CD14-positive monocyte (primary cell): ENCODE measurements around the gene IKZF2. TPM values are rescaled to one million over a fixed set of nuclear protein-coding genes. Genes with fewer than 3 reads are reported as not detected.

Experiments
- DNase-seq, 3 donors: peaks; one replicate each; pipeline ENCODE4 v3.0.0-alpha.2; 2011 to 2022
- H2AFZ ChIP-seq: 2 replicates; pipeline ENCODE4 v1.6.0; 2012; ENCODE audit warnings: mild to moderate bottlenecking, low read depth, low read length, inconsistent platforms; ENCODE audit not compliant: insufficient read depth, poor library complexity, severe bottlenecking
- H3K27ac ChIP-seq, 2 donors: 1 replicate in 1 of 2; 2 replicates in 1 of 2; pipeline ENCODE4 v1.5.1; 2012 to 2013; ENCODE audit warnings: low read length in 2 of 2, control low read depth in 1 of 2, inconsistent platforms in 1 of 2, low read depth in 1 of 2, mild to moderate bottlenecking in 1 of 2
- H3K27me3 ChIP-seq, 2 donors: one replicate each; pipeline versions ENCODE4 v1.6.0 to v1.6.1; 2011 to 2013; ENCODE audit warnings: low read length in 2 of 2; ENCODE audit not compliant: control insufficient read depth in 2 of 2, insufficient read depth in 2 of 2
- H3K36me3 ChIP-seq, 2 donors: replicated peaks in 1 of 2; 1 replicate in 1 of 2; 2 replicates in 1 of 2; pipeline versions ENCODE4 v1.5.1 to v1.6.1; 2012 to 2013; ENCODE audit warnings: low read length in 2 of 2, control low read depth in 1 of 2, inconsistent platforms in 1 of 2, mild to moderate bottlenecking in 1 of 2; ENCODE audit not compliant: insufficient read depth in 2 of 2, control insufficient read depth in 1 of 2
- H3K4me1 ChIP-seq, 2 donors: 1 replicate in 1 of 2; 2 replicates in 1 of 2; pipeline versions ENCODE4 v1.5.1 to v1.6.1; 2012 to 2013; ENCODE audit warnings: low read length in 2 of 2, control low read depth in 1 of 2, inconsistent platforms in 1 of 2, mild to moderate bottlenecking in 1 of 2, moderate library complexity in 1 of 2; ENCODE audit not compliant: insufficient read depth in 2 of 2, control insufficient read depth in 1 of 2
- H3K4me2 ChIP-seq: replicated peaks from 2 replicates; pipeline ENCODE3; 2012; ENCODE audit warnings: low read length, moderate library complexity, mild to moderate bottlenecking; ENCODE audit not compliant: poor library complexity, severe bottlenecking; ENCODE audit errors: extremely low read depth
- H3K4me3 ChIP-seq, 3 experiments: fragments of 200-600 bp in 1 of 3; sonication (generic) in 1 of 3; replicated peaks in 1 of 3; 1 replicate in 2 of 3; 2 replicates in 1 of 3; pipeline ENCODE4 v1.5.1; 2011 to 2013; ENCODE audit warnings: low read length in 3 of 3, mild to moderate bottlenecking in 3 of 3, control low read depth in 2 of 3, low read depth in 2 of 3, inconsistent platforms in 1 of 3, moderate library complexity in 1 of 3
- H3K79me2 ChIP-seq: 2 replicates; pipeline ENCODE4 v1.6.0; 2012; ENCODE audit warnings: mild to moderate bottlenecking, control low read depth, inconsistent platforms, low read length, moderate library complexity; ENCODE audit not compliant: insufficient read depth
- H3K9ac ChIP-seq: 2 replicates; pipeline ENCODE4 v1.6.0; 2017; ENCODE audit warnings: low read length, mild to moderate bottlenecking; ENCODE audit not compliant: insufficient read depth, poor library complexity, severe bottlenecking
- H3K9me3 ChIP-seq, 2 donors: replicated peaks in 1 of 2; 1 replicate in 1 of 2; 2 replicates in 1 of 2; pipeline versions ENCODE4 v1.5.1 to v1.6.1; 2012 to 2013; ENCODE audit warnings: low read length in 2 of 2, control low read depth in 1 of 2; ENCODE audit not compliant: control insufficient read depth in 1 of 2, insufficient read depth in 1 of 2
- H4K20me1 ChIP-seq: 2 replicates; pipeline ENCODE4 v1.6.0; 2012; ENCODE audit warnings: mild to moderate bottlenecking, low read length, control low read depth, moderate library complexity; ENCODE audit not compliant: insufficient read depth
- H3K27ac Mint-ChIP-seq, 7 donors: one replicate each; pipeline ENCODE4 v1.8.0; 2020; ENCODE audit warnings: mild to moderate bottlenecking in 7 of 7, mixed read lengths in 7 of 7, moderate library complexity in 6 of 7, inconsistent platforms in 2 of 7
- H3K27me3 Mint-ChIP-seq, 3 donors: one replicate each; pipeline ENCODE4 v1.8.0; 2021 to 2022; ENCODE audit warnings: low read depth in 3 of 3, mild to moderate bottlenecking in 3 of 3, mixed read lengths in 3 of 3, moderate library complexity in 3 of 3, inconsistent platforms in 1 of 3
- H3K36me3 Mint-ChIP-seq, 2 donors: one replicate each; pipeline ENCODE4 v1.8.0; 2020; ENCODE audit warnings: mixed read lengths in 2 of 2, inconsistent platforms in 1 of 2, mild to moderate bottlenecking in 1 of 2
- H3K4me1 Mint-ChIP-seq: one replicate; pipeline ENCODE4 v1.8.0; 2020; ENCODE audit warnings: mild to moderate bottlenecking, mixed read lengths
- H3K4me3 Mint-ChIP-seq, 2 donors: one replicate each; pipeline ENCODE4 v1.8.0; 2020; ENCODE audit warnings: mild to moderate bottlenecking in 2 of 2, mixed read lengths in 2 of 2, moderate library complexity in 1 of 2
- H3K9me3 Mint-ChIP-seq, 7 donors: one replicate each; pipeline ENCODE4 v1.8.0; 2020 to 2022; ENCODE audit warnings: mixed read lengths in 7 of 7, mild to moderate bottlenecking in 6 of 7, moderate library complexity in 6 of 7, inconsistent platforms in 2 of 7
- CTCF ChIP-seq: fragments of 200-600 bp; IDR thresholded peaks from one replicate; pipeline ENCODE4 v1.8.0; 2022; ENCODE audit warnings: antibody characterized with exemption, mild to moderate bottlenecking
- WGBS: methylation state at CpG from one replicate; pipeline ENCODE4 v1.1.5; 2013; ENCODE audit warnings: missing lambda C conversion rate; ENCODE audit not compliant: insufficient coverage; 5-methylcytosine and 5-hydroxymethylcytosine counted together
- intact Hi-C, 2 donors: fragments of 100-400 bp; cut with micrococcal nuclease; formaldehyde crosslinking; loops; one replicate each; pipeline versions ENCODE4 v1.15.0 to v1.15.1; 2023
- polyA plus RNA-seq, 3 donors: library from polyadenylated mRNA; depleted of rRNA in 1 of 3; unstranded in 2 of 3; stranded (reverse) in 1 of 3; fragments of 300-500 nt in 2 of 3; fragments of >200 nt in 1 of 3; fragmentation: Illumina TruSeq in 2 of 3; gene quantifications; 1 replicate in 2 of 3; 2 replicates in 1 of 3; pipeline ENCODE4 v1.2.3, GENCODE V29; 2012 to 2021

IKZF2 gene
- polyA plus RNA-seq, 3 donors, result 0.10 to 0.12 (median 0.11) TPM

DNA sequence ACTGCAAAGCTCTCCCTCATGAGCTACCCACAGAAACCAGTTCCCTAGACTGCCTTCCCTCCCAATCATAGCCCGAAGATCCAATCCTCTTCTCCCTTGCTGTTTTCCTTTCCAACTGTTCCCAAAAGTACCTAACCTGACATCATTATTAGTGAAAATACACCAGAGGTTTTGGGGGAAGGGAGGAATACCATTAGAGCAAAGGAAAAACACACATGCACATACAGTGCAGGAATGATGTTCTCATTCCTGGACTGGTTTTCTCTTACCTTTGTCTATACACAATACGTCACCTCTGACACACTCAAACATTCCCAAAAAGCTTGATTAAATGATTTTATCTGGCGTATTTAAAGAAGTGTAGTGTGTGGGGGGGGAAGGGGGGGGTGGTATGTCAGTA, 46.2 kb downstream of the IKZF2 start:
- Histone ChIP-seq H2AFZ (no peak overlapping the region), H3K4me2 (no peak overlapping the region), H3K27ac (no peak overlapping the region), H3K4me1 (no peaks in the 10 kb centered on the region), H3K27me3 (no peaks in the 10 kb centered on the region), H3K36me3 (no peaks in the 10 kb centered on the region), H3K4me3 (no peak overlapping the region), H4K20me1 (no peaks in the 10 kb centered on the region), H3K79me2 (no peaks in the 10 kb centered on the region), H3K9me3 (no peaks in the 10 kb centered on the region), H3K9ac (no peak overlapping the region)
- intact Hi-C loops, result no loop called here
- Mint-ChIP-seq H3K36me3 (no peaks in the 10 kb centered on the region), H3K4me1 (no peaks in the 10 kb centered on the region), H3K27me3 (no peaks in the 10 kb centered on the region), H3K4me3 (no peak overlapping the region), H3K9me3 (no peaks in the 10 kb centered on the region), H3K27ac (peak overlapping the region in 1 of 7 donors; percentile 19)
- DNase-seq, result no peak
- no peak for TF ChIP-seq CTCF
- WGBS, result no CpG with 5 or more reads among the region's 3 CpGs

DNA sequence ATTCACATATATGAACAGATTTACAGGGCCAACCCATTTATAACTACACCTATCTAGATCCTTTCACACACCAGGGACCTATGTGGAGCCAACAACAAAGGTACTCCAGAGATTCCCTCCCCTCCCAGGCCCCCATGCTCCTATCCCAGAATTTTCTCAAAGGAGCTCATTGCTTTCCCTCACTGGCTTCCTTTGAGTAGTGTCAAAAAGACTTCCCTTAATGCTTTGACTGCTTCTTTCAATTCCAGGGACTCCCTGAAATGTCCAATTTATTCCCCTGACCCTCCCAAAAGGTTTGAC, 46.6 kb downstream of the IKZF2 start:
- no peaks in the 10 kb centered on the region for H3K27me3 ChIP-seq
- Mint-ChIP-seq H3K4me1 (no peaks in the 10 kb centered on the region), H3K27me3 (no peaks in the 10 kb centered on the region), H3K27ac (peak overlapping the region in 1 of 7 donors; percentile 17), H3K36me3 (no peaks in the 10 kb centered on the region), H3K4me3 (no peak overlapping the region), H3K9me3 (no peaks in the 10 kb centered on the region)
- no peaks in the 10 kb centered on the region for H3K9me3 ChIP-seq
- H3K9ac ChIP-seq, result no peak overlapping the region
- no peak overlapping the region for H3K4me3 ChIP-seq
- H3K36me3 ChIP-seq, result no peaks in the 10 kb centered on the region
- no peak for DNase-seq
- intact Hi-C loops, result no loop called here
- H3K4me1 ChIP-seq, result no peaks in the 10 kb centered on the region
- H3K79me2 ChIP-seq, result no peaks in the 10 kb centered on the region
- no peak overlapping the region for H2AFZ ChIP-seq
- TF ChIP-seq CTCF, result no peak
- H3K4me2 ChIP-seq, result no peak overlapping the region
- no peaks in the 10 kb centered on the region for H4K20me1 ChIP-seq
- no peak overlapping the region for H3K27ac ChIP-seq
